GM18505 (cell line): ENCODE results near the gene GATD1.

ENCODE experiments used
- ATAC-seq: cut with Tn5 transposase; IDR thresholded peaks from one replicate; pipeline ENCODE4 v1.9.1; 2021; ENCODE audit not compliant: unreplicated experiment
- POLR2A ChIP-seq: IDR thresholded peaks from 4 replicates; pipeline ENCODE4 v1.6.1; 2011; ENCODE audit warnings: borderline replicate concordance; ENCODE audit not compliant: insufficient read depth, insufficient read length; ENCODE audit errors: extremely low read depth

The GATD1 gene

GRCh38 chr11:777288-778255 is at the start of gene GATD1:
GATD1 (minus strand) TSS chr11:777487; CDS start chr11:777462, 25 bp downstream.
- peak; percentile 75 for ATAC-seq

GRCh38 chr11:826836-827145 is 49.5 kb upstream of the GATD1 start:
- no peak for ATAC-seq
- TF ChIP-seq POLR2A = no peak

More at GRCh38 chr11:777288-778255, at the start of gene GATD1:
- TF ChIP-seq POLR2A = peak; percentile 93

- no peak for TF ChIP-seq POLR2A
- ATAC-seq = no peak
Measured at GRCh38 chr11:826227-826621, 48.9 kb upstream of the GATD1 start.

- no peak for ATAC-seq
- TF ChIP-seq POLR2A = no peak
Measured at GRCh38 chr11:825366-826226, 48.3 kb upstream of the GATD1 start.

GRCh38 chr11:824942-825341 is 47.7 kb upstream of the GATD1 start:
- TF ChIP-seq POLR2A = no peak
- no peak for ATAC-seq

GRCh38 chr11:824292-824880 is 47.1 kb upstream of the GATD1 start:
- TF ChIP-seq POLR2A = no peak
- no peak for ATAC-seq

GRCh38 chr11:823441-824291 is 46.4 kb upstream of the GATD1 start:
- no peak for TF ChIP-seq POLR2A
- no peak for ATAC-seq

GRCh38 chr11:821512-822371 is 44.5 kb upstream of the GATD1 start:
- no peak for TF ChIP-seq POLR2A
- ATAC-seq = no peak

GRCh38 chr11:820655-821511 is 43.6 kb upstream of the GATD1 start:
- ATAC-seq = no peak

GRCh38 chr11:819943-820649 is 42.8 kb upstream of the GATD1 start:
- peak; percentile 51 for ATAC-seq
- no peak for TF ChIP-seq POLR2A

More at GRCh38 chr11:820655-821511, 43.6 kb upstream of the GATD1 start:
- TF ChIP-seq POLR2A = no peak
